Measurements from ENCODE around the gene PRKACA.

Gene PRKACA

GRCh38 chr19:14091813-14092462 lies 25.6 kb downstream of the PRKACA start:
- DNase-seq = peak in 1 of 2 donors; percentile 54

GRCh38 chr19:14091081-14091812 lies 26.3 kb downstream of the PRKACA start:
- DNase-seq = peak; percentile 74 to 82

- DNase-seq = peak; percentile 82 to 86
These were observed 27.0 kb downstream of the PRKACA start, which contains the start of gene SAMD1 for GRCh38 chr19:14090509-14091080. SAMD1 (minus strand) TSS chr19:14090751.

GRCh38 chr19:14089662-14090508 lies 27.7 kb downstream of the PRKACA start:
- peak; percentile 55 to 62 for DNase-seq

GRCh38 chr19:14089412-14089661 lies 28.2 kb downstream of the PRKACA start:
- DNase-seq = peak in 1 of 2 donors; percentile 31

- no peak for DNase-seq
These were observed 28.7 kb downstream of the PRKACA start for GRCh38 chr19:14088634-14089411.

GRCh38 chr19:14086098-14086497 lies 31.5 kb downstream of the PRKACA start:
- no peak for DNase-seq

- no peak for DNase-seq
These were observed 32.1 kb downstream of the PRKACA start, which contains the start of gene C19orf67 for GRCh38 chr19:14085309-14085995. C19orf67 (minus strand) TSS chr19:14085783; CDS start chr19:14085627, 156 bp downstream.

- DNase-seq = no peak
These were observed 34.9 kb downstream of the PRKACA start for GRCh38 chr19:14082675-14082960.

- peak; percentile 27 to 47 for DNase-seq
These were observed 35.5 kb downstream of the PRKACA start for GRCh38 chr19:14081797-14082674.

- DNase-seq = peak; percentile 99
These were observed 36.4 kb downstream of the PRKACA start for GRCh38 chr19:14080887-14081796.

- DNase-seq = no peak
These were observed 39.2 kb downstream of the PRKACA start for GRCh38 chr19:14078411-14078810.

GRCh38 chr19:14073925-14074838 lies 43.4 kb downstream of the PRKACA start:
- DNase-seq = peak; percentile 51

- peak; percentile 78 to 80 for DNase-seq
These were observed 44.2 kb downstream of the PRKACA start for GRCh38 chr19:14073261-14073924.

- DNase-seq = peak; percentile 39 to 54
These were observed 44.9 kb downstream of the PRKACA start, which contains the start of gene MISP3 for GRCh38 chr19:14072535-14073260. MISP3 (plus strand) TSS chr19:14072786; CDS start chr19:14073310, 524 bp downstream.

GRCh38 chr19:14070268-14071050 lies 47.1 kb downstream of the PRKACA start:
- DNase-seq = no peak

Measured in stimulated activated CD4-positive, alpha-beta T cell treated with anti-CD3 and anti-CD28 coated beads, Interleukin-2, amount 100 ng/mL, for 24 hours (primary cell).